Measurements from ENCODE around the gene ADAM12. TPM values are rescaled to one million over a fixed set of nuclear protein-coding genes. Genes with fewer than 3 reads are reported as not detected.

ADAM12 gene
- total and polyA plus RNA-seq, 2 donors from 2014 or later, result 0.26 to 3.3 TPM

- no peak overlapping the region for H3K4me3 ChIP-seq (ENCODE audit: low read length in 3 of 3)
- no peaks in the 10 kb centered on the region for H3K27me3 ChIP-seq (ENCODE audit: control insufficient read depth, insufficient read depth, low read length)
- H3K4me1 ChIP-seq (ENCODE audit: control insufficient read depth in 2 of 3, insufficient read depth in 2 of 3, low read depth in 1 of 3, low read length in 3 of 3), result no peaks in the 10 kb centered on the region
- FAIRE-seq (no peak), DNase-seq (no peak)
- no peak overlapping the region for H3K9ac ChIP-seq (ENCODE audit: low read length in 3 of 3)
- peaks cover 0 to 8% (median 0%) of the 10 kb centered on the region in 3 donors for H3K9me3 ChIP-seq (ENCODE audit: control insufficient read depth in 2 of 3, insufficient read depth in 1 of 3, low read length in 3 of 3)
- no peak for TF ChIP-seq CTCF (IDR thresholded peaks at IDR 0.05; ENCODE audit: borderline replicate concordance, extremely low read depth, insufficient read depth)
- H3K36me3 ChIP-seq (ENCODE audit: control insufficient read depth in 2 of 3, insufficient read depth in 3 of 3, low read length in 3 of 3), result no peaks in the 10 kb centered on the region
- intact Hi-C loops (cut with DNase I), result no loop called here
- no peak overlapping the region for H3K27ac ChIP-seq (ENCODE audit: low read depth in 2 of 2, low read length in 2 of 2)
Measured at GRCh38 chr10:126353666-126354065, 34.6 kb downstream of the ADAM12 start.

GRCh38 chr10:126352453-126352852 is 35.8 kb downstream of the ADAM12 start:
- DNase-seq, result peak in 4 of 5 donors; percentile 50 to 80 (median 66)
- Histone ChIP-seq H3K4me3 (ENCODE audit: low read length in 3 of 3) (no peak overlapping the region), H3K27ac (ENCODE audit: low read depth in 2 of 2, low read length in 2 of 2) (no peak overlapping the region), H3K9me3 (ENCODE audit: control insufficient read depth in 2 of 3, insufficient read depth in 1 of 3, low read length in 3 of 3) (peaks cover 0 to 8% (median 0%) of the 10 kb centered on the region in 3 donors), H3K27me3 (ENCODE audit: control insufficient read depth, insufficient read depth, low read length) (no peaks in the 10 kb centered on the region), H3K4me1 (ENCODE audit: control insufficient read depth in 2 of 3, insufficient read depth in 2 of 3, low read depth in 1 of 3, low read length in 3 of 3) (no peaks in the 10 kb centered on the region), H3K9ac (ENCODE audit: low read length in 3 of 3) (no peak overlapping the region), H3K36me3 (ENCODE audit: control insufficient read depth in 2 of 3, insufficient read depth in 3 of 3, low read length in 3 of 3) (no peaks in the 10 kb centered on the region)
- intact Hi-C loops (cut with DNase I), result no loop called here
- no peak for FAIRE-seq
- no peak for TF ChIP-seq CTCF (IDR thresholded peaks at IDR 0.05; ENCODE audit: borderline replicate concordance, extremely low read depth, insufficient read depth)

- Histone ChIP-seq H3K9me3 (ENCODE audit: control insufficient read depth in 2 of 3, insufficient read depth in 1 of 3, low read length in 3 of 3) (peaks cover 0 to 1% (median 0%) of the 10 kb centered on the region in 3 donors), H3K9ac (ENCODE audit: low read length in 3 of 3) (no peak overlapping the region), H3K27me3 (ENCODE audit: control insufficient read depth, insufficient read depth, low read length) (no peaks in the 10 kb centered on the region), H3K4me3 (ENCODE audit: low read length in 3 of 3) (no peak overlapping the region), H3K27ac (ENCODE audit: low read depth in 2 of 2, low read length in 2 of 2) (no peak overlapping the region), H3K36me3 (ENCODE audit: control insufficient read depth in 2 of 3, insufficient read depth in 3 of 3, low read length in 3 of 3) (no peaks in the 10 kb centered on the region), H3K4me1 (ENCODE audit: control insufficient read depth in 2 of 3, insufficient read depth in 2 of 3, low read depth in 1 of 3, low read length in 3 of 3) (no peaks in the 10 kb centered on the region)
- FAIRE-seq (no peak), DNase-seq (no peak)
- intact Hi-C loops (cut with DNase I), result no loop called here
- TF ChIP-seq CTCF (IDR thresholded peaks at IDR 0.05; ENCODE audit: borderline replicate concordance, extremely low read depth, insufficient read depth), result no peak
Measured at GRCh38 chr10:126351021-126351420, 37.3 kb downstream of the ADAM12 start.
